Activated CD4-positive, CD25-positive, alpha-beta regulatory T cell (primary cell): ENCODE measurements around the gene ANKS1B.

Experiments used
- DNase-seq, 4 experiments: peaks; one replicate each; lab custom pipeline; 2025; lab: John Stamatoyannopoulos, UW

Gene ANKS1B

DNA sequence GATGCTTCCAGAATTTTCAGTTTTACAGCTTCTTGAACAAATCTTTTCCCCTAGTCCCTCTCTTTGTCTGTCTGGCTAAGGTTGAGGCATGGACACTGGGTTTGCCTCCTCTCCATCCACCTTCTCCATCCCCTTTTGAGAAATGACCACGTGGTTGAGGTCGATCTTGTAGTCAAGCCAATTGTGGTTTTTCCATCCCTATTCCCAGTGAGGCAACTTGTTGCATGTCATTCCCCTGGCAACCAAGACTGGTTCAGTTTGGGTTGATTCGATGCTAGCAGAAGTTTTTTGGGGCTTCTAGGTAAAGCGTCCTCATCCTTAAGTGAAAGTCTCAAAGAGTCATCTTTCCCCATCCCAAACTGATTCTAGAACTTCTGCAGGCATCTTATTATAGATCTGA is 1038.9 kb downstream of the ANKS1B start:
- DNase-seq: no peak

DNA sequence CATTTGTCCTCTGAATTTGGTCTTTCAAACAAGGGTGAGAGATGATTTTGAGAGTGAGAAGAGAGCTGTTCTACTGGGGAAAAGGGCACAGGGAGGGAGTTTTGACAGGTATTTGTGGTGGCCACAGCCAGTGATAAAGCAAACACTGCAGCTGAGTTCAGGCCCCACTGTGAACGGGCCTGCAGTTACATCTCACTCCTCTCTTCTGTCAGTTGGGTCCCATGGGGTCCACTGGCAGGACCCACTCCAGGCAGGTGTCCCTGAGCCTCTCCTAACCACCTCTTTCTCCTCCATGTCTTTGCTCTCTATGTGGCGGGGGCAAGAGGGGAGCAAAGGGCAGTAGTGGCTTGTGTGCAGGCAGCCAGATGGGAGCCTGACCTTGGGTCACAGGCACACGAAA is 1044.8 kb downstream of the ANKS1B start:
- no peak for DNase-seq

DNA sequence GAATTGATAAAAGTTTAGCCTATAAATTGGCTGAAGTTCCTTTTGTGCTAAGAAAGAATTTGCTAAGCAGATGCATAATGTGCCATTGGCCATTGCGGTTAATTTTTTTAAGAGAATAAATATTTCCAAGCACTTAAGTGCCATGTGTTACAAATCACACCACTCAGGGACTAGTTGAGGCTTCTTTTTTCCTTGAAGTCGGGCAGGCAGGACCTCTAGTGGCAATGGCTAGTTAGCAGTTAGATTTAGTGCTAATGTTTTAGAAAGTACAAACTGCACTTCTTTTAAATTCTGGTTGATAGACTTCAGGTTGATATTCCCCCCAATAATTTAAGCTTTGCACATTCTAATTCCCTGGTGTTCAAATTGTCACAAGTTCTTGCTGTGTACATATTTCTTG is 1045.4 kb downstream of the ANKS1B start:
- no peak for DNase-seq

DNA sequence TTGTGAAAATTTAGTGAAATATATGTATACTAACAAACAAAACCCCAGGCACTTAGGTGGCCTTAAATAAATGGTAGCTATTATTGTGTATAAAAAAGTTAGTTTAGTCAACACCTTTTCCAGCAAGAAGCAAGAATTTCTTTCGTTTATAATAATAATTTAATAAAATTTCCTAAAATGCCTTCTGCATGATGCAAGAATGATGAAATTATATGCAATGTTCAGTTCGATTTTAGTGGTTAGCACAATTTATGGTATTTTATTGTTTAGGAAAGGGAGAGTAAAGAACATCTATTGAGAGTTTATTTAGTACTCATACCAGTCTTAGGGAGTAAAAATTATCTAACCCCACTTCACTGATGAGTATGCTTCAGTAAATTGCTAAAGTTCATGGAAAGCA is 1048.9 kb downstream of the ANKS1B start:
- DNase-seq: no peak

DNA sequence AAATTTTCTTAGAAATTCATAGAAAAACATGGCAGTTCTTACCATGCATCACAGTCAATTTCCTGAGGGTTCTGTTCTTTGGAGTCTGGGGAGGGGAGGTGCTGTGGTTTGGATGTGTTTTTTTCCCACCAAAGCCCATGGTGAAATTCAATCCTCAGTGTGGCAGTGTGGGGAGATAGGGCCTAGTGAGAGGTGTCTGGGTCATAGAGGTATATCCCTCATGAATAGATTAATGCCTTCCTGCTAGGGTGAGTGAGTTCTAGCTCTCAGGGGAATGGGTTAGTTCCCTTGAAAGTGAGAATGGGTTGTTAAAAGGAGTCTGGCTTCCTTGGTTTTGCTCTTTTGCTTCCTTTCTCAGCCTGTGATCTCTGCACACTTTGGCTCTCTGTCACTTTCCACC is 1061.9 kb downstream of the ANKS1B start:
- DNase-seq: no peak

DNA sequence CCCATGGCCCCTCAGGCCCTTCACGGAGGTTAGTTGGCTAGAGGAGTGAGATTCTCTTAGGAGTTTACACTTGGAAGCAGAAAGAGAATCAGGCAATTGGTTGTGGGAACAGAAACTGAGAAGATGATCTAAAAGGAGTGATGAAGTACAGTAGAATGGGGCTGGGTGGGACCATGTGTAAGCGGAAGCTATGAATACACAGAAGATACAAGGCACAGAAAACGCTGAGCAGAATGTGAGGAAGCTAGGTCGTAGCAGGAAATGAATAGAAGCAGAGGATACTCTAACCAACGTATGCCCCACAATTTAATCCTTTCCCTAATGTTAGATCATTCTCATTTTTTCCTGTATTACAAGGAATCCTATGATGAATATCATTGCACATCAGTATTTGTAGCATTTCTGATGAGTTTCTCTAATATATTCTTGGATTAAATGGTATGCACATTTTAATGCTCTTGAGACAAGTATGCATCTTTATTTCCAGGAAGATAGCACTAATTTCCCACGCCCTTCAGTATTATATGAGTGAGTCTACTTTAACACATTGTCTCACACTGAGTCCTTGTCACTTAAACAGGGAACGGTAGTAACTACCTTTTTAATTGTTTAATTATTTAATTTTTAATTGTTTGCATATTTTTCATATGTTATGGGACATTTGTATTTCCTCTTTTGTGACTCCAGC is 1066.4 kb downstream of the ANKS1B start:
- no peak for DNase-seq

DNA sequence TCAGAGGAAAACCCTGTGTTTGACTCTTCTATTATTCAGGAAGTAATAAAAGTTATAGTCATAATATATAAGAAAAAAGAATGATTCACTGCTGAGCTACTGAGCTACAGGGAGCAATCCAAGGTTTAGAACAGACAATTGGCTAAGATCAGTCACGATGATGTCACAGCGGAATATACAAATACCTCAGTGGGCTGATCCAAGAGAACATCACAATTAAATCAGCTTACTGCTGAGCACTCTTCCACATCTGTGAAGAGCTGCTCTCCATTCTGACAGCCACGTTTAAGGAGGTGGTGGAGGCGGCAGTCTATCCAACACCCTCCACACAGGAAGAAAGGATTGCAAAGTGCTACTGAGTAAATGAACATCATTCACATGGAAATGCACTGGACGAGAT is 1068.6 kb downstream of the ANKS1B start:
- no peak for DNase-seq

DNA sequence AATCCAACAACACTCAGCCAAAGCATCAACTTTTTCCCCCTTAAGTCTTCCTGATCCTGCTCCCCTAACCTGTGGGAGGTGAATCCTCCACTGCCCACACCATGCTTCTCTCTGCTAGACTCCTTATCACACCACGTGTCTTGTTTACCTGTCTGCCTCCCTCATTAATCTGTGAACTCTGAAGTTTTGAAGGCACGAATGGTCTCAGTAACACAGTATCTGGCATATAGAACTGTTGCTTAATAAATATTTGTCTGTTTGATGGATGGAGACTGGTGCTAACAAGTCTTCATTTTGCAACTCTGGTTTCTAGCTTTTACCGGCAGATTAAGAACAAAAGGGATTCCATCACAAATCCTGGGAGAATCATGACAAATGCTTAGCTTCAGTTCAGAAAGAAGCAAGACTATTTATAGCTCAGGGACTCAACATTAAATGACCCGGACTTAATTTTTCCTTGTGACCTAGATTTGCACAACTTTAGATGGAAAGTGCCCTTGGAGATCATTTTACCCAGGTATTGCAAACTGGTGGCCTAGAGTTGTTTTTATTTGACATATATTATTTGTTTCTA is 1072.2 kb downstream of the ANKS1B start:
- DNase-seq: no peak

DNA sequence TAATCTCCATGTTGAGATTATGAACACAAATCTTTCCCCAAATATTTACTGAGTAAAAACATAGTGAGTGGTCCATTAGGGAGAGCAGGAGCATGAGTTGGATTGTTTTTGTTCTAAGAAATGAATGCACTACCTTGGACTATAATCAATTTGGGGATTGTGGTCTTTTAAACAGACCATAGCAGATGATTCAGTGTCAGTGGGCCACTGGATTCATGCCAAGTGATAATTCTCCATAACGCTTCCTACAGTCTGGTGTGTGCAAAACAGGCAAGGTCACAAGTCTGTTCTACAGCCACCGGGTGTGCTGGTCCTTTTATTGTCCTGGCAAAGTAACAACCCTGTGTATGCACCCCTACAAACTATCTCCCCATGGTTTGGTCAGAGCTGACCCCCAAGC is 1073.3 kb downstream of the ANKS1B start:
- no peak for DNase-seq

DNA sequence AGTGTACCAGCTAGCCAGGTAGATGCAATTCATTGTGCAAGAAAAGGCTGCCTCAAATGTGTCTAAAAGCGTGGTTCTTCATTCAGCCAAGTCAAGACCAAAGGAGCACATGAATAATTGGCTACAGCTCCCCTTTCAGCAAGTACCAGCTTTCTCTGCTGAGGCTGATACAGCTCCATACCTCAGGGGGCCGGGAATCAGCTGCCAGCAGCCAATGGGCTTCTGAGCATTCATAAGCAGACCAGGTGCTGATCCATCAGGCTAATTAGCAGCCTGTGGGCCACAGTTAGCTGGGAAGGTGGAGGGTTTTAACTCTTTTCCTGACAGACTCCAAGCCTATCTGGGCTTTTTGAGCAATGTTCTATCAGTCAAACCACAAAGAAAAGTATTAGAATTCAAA is 1075.0 kb downstream of the ANKS1B start:
- no peak for DNase-seq

DNA sequence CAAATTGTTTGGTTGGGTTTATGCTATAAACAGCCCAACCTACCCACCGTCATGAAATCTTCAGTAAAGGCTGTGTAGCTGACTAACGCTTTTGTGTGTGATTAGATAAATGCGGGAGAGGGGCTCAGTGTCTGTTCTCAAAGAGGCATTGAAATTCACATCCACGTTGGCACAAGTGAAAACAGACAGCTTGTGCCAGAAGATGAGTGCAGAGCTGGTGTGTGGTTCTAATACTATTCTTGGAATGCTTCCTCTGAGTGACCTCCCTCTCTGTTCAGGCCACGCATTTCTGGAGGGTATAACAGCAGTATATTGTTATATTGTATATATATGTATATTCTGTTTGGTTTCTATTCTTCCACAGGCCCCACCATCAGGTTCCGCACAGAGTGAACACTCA is 1075.9 kb downstream of the ANKS1B start:
- DNase-seq: no peak

DNA sequence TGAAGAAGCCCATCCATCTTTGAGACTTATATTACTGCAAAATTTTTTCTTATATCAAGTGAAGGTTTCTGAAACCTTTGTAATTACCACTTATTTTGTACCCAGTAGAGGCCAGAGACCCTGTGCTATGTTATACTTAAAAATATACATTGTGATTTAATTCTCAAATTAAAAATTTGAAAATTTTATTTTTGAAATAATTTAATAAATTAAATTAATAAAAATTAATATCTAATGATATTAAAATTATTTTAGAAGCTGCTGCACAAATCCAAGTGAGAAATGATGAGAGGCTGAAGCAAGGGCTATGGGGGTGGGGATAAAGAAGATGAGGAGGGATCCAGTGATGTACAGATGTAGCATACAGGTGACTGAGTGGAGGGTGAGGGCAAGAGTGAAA is 1080.9 kb downstream of the ANKS1B start:
- DNase-seq: no peak

DNA sequence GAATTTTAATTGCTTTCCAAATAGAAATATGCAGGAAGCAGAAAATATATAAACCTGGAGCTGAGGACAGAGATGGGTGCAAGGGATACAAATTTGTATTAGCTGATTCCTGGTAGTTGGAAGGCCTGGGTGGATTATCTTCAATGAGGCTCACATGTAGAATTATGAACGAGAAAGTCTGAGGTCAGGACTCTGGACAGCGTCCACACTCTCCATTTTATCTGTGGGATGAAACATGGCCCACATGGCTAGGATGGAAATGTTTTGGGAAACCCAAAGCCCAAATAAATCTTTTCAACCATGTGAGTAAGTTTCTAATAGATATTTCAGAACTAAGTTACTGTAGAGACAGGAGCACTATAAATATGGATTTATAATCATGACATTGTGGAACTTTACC is 1083.5 kb downstream of the ANKS1B start:
- DNase-seq: no peak

DNA sequence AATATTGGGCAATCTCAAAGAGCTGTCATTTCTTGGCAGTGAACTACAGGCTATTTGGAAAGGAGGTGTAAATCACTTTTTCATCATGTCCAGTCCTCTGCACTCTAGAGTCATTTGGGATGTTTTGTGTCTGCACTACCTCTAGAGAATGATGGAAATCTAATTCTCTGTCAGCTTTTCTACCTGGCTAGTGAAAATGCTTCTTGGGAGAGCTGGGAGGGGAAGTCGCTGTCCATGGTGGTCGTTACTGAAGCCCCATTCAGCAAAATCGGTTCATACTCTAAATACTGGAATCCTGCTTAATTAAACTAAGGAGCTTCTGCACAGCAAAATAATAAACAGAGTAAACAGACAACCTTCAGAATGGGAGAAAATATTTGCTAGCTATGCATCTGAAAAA is 1087.8 kb downstream of the ANKS1B start:
- no peak for DNase-seq

DNA sequence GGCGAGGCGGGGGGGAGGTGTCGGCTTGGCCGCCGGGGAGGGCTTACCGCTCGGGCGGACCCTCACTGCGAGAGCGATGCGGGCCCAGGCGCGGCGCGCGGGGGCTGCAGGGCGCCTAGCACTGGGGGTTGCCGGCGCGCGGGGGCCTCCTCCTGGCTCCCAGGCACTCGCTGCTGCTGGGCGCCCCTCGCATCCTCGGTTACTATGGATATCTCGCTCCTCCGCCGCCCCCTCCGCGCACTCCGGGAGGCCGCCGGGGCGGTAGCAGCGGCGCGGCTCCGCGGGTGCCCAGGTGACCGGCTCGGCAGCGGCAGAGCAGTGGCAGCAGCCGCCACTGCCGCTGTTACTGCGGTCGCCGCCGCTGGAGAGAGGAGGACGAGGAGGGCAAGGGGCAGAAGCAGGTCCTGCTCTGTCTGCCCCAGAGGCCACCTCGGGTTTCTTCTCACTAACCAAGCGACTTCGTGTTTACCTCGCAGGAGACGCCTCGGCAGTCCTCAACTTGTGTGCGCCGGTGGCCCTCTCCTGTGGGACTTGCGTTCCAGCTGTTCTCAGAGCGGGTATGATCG is 1089.6 kb downstream of the ANKS1B start:
- peak in 1 of 4 experiments; percentile 1 for DNase-seq

DNA sequence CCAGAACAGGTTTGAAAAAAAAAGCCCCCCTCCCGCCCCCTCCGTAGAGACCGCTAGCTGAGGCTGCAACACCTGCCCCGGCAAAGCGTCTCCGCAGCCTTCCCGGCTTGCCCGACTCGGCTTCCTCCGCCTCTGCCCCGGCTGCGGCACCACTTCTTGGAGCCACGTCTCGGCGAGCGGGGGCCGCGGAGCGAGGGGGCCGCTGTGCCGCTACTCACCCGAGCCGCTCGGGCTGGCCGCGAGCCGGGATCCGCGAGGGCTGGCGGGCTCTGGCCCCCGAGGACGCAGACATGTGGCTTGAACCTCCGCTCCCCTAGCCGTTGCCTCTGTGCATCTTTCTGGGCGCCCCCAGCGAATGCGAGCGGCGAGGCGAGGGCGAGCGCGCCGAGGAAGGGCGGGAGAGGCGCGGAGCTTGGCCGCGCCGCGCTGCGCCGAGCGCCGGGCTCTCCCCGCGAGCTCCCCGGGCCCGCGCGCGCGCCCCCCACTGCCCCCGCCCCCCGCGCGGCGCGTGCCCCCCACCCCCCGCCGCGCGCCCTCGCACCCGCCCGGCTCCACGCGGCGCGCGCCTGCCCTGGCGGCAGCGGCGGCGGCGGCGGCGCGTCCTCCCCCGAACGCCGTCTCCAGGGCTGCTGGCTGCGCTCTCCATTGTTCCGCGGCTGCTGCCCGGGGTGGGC is 1090.2 kb downstream of the ANKS1B start:
- no peak for DNase-seq

DNA sequence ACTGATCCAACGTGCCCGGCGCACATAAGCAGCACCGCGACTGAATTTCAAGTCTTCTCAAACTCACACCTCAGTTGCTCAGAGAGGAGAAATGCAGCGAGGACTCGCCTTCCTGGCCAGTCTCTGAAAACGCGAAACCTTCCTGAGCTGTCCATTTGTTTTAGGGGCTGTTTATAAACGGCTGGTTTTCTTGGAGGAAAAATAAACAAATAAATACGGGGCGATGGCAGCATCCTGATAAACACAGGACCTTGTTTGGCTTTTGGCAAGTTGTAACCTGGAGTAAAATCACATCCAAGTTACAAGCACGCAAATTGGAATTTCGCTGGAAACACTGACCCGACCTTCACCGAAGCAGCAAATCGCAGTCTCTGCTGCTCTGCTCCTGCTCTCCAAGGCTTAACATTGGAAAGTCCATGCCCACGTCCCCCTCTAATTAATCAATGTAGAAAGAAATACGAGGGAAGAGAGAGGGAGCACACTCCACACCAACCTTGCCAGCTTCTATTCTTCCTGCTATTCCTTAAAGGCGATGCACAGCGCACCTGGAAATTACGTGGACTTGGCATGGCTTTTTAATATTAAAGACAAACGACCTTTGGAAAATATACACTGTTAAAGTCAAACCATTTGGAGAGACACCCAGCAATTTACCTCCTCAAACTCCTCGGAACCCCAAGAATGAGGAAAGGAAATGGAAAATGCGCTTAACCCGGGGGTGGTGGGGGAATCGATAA is 1090.9 kb downstream of the ANKS1B start:
- no peak for DNase-seq

DNA sequence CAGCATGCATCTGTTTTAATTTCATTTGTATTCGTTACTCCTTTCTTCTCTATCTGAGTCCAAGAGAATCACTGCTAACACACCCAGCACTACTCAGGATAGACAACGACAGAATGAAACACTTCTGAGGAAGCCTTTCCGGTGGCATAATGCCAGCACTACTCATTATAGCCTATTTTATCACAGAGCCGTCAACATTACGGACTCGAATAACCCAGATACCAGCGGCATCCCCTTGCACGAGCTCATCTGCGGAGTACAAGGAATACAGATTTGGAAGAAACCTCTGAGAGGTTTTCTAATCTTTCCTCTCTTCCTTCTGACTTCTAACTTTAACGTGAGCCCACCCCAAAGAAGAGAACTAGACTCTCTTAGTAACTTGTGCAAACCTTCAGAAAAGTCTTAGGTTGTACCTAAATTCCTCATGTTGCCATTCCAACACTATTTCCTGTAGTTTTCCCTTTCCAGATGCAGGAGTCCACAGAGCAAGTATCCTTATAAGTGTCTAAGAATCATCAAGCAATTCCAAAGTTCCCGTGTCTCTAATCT is 1091.5 kb downstream of the ANKS1B start:
- DNase-seq: no peak

DNA sequence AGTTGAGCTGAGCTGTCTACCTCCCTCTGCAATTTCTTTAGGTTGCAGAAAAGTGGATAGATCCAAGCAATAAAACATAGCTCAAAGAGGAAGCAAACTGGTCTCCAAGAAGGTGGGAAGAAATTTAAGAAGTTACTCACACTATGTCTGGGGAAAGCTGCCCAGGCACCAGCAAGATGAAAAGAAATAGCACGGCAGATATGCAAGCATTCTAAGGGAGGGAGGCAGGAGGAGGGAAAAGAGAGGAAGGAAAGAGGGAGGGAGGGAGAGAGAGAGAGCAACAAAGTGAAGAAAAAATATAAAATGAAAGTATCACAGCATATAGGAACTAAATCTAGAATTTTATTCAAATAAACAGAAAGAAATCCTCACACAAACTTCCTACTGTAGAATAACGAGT is 1099.0 kb downstream of the ANKS1B start:
- DNase-seq: no peak

DNA sequence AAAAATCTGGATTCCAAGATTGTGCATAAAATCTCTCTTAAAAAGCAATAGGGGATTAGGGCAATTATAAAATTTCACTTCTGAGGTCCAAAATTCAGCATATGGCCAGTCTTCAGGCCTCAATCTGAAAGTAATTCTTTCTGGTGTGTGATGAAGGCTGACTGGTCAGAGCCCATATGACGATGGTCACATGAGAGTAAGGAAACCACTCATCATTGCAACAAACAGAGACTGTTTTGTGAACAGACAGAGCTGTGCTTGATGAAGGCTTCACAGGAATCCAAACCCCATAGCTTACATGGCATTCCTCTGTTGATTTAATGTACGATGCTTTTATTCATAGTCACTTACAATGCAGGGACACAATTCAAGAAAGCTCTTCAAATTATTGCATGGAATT is 1101.5 kb downstream of the ANKS1B start:
- DNase-seq: no peak

DNA sequence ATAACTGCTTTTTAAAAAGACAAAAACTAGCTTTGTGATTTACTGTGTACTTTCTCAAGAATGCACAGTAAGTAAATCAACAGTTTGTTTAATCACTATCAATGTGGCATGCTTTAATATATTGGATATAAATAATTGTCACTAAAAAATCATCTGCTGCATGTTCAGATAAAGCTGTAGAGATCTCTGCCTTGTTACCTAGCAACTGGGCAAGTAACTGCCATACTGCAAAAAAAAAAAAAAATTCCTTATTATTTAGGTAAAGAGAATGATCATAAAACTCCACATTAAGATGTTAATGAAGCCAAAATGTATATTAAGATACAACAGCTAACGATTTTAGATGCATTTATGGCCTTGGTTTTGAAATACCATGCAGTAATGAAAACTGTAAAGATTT is 1102.2 kb downstream of the ANKS1B start:
- no peak for DNase-seq

DNA sequence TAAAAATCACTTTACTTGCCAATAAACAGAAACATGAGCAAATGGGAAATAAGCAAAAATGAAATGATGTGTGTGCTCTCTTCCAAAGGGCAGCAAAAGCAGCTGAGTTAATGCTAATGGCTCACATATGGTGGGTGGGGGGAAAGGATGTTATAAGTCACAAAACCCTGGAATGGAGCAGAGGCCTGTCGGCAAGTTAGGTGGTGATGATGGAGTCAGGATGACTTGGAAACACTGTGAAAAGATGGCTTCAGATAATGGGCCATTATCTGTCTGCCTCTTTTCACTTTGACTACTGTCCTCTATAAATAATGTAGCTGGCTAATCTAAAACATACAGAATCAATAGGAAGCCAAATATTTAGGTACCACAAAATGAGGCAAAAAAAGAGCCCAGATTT is 1111.0 kb downstream of the ANKS1B start:
- DNase-seq: no peak
